Measurements from ENCODE around the gene ELP1. TPM values are rescaled to one million over a fixed set of nuclear protein-coding genes. Genes with fewer than 3 reads are reported as not detected.

Gene ELP1
- total and polyA plus RNA-seq, 2 donors (not counting 1 experiment from before 2014, with no cell fraction given) = 18.7 to 41.9 TPM

GRCh38 chr9:108910402-108910801, 23.5 kb downstream of the ELP1 start:
- H3K27me3 ChIP-seq (ENCODE audit: control insufficient read depth, insufficient read depth, low read length) = no peaks in the 10 kb centered on the region
- no peak overlapping the region for H2AFZ ChIP-seq (ENCODE audit: low read length)
- TF ChIP-seq EZH2 (IDR thresholded peaks at IDR 0.05; ENCODE audit: low read length, missing control alignments) (no peak), CTCF (conservative IDR thresholded peaks at IDR 0.05 in 1 of 2, IDR thresholded peaks at IDR 0.05 in 1 of 2; ENCODE audit: low read depth in 1 of 2, low read length in 2 of 2) (no peak)
- H3K36me3 ChIP-seq (ENCODE audit: control insufficient read depth, insufficient read depth, low read length) = peaks cover 6% of the 10 kb centered on the region
- H4K20me1 ChIP-seq (ENCODE audit: control insufficient read depth, extremely low read depth, insufficient read depth, low read length) = no peaks in the 10 kb centered on the region
- no peaks in the 10 kb centered on the region for H3K79me2 ChIP-seq (ENCODE audit: control insufficient read depth, insufficient read depth, low read length)
- DNase-seq (ENCODE audit: low read depth in 2 of 2) = no peak
- no peaks in the 10 kb centered on the region for H3K4me1 ChIP-seq (ENCODE audit: control insufficient read depth, extremely low read depth, insufficient read depth, low read length)
- H3K4me2 ChIP-seq (ENCODE audit: extremely low read depth, insufficient read depth, low read length) = no peak overlapping the region
- H3K27ac ChIP-seq (ENCODE audit: insufficient read depth, low read length) = no peak overlapping the region
- no peak overlapping the region for H3K4me3 ChIP-seq (replicated peaks in 1 of 4; ENCODE audit: control extremely low read depth in 1 of 4, insufficient read depth in 1 of 4, low read depth in 3 of 4, low read length in 4 of 4)
- H3K9ac ChIP-seq (ENCODE audit: insufficient read depth, low read length) = no peak overlapping the region
- no peaks in the 10 kb centered on the region for H3K9me3 ChIP-seq (ENCODE audit: control insufficient read depth, insufficient read depth, low read depth, low read length)

GRCh38 chr9:108905494-108905893, 28.4 kb downstream of the ELP1 start:
- Histone ChIP-seq H2AFZ (ENCODE audit: low read length) (no peak overlapping the region), H3K9me3 (ENCODE audit: control insufficient read depth, insufficient read depth, low read depth, low read length) (no peaks in the 10 kb centered on the region), H3K36me3 (ENCODE audit: control insufficient read depth, insufficient read depth, low read length) (peaks cover 11% of the 10 kb centered on the region)

GRCh38 chr9:108904161-108904560, 29.8 kb downstream of the ELP1 start:
- H4K20me1 ChIP-seq (ENCODE audit: control insufficient read depth, extremely low read depth, insufficient read depth, low read length) = no peaks in the 10 kb centered on the region
- no peak overlapping the region for H3K4me2 ChIP-seq (ENCODE audit: extremely low read depth, insufficient read depth, low read length)
- TF ChIP-seq EZH2 (IDR thresholded peaks at IDR 0.05; ENCODE audit: low read length, missing control alignments) (no peak), CTCF (conservative IDR thresholded peaks at IDR 0.05 in 1 of 2, IDR thresholded peaks at IDR 0.05 in 1 of 2; ENCODE audit: low read depth in 1 of 2, low read length in 2 of 2) (no peak)
- H3K9ac ChIP-seq (ENCODE audit: insufficient read depth, low read length) = no peak overlapping the region
- H3K36me3 ChIP-seq (ENCODE audit: control insufficient read depth, insufficient read depth, low read length) = peaks cover 11% of the 10 kb centered on the region
- H3K27ac ChIP-seq (ENCODE audit: insufficient read depth, low read length) = no peak overlapping the region
- no peak for DNase-seq (ENCODE audit: low read depth in 2 of 2)
- H3K9me3 ChIP-seq (ENCODE audit: control insufficient read depth, insufficient read depth, low read depth, low read length) = no peaks in the 10 kb centered on the region
- no peaks in the 10 kb centered on the region for H3K79me2 ChIP-seq (ENCODE audit: control insufficient read depth, insufficient read depth, low read length)
- H3K4me3 ChIP-seq (replicated peaks in 1 of 4; ENCODE audit: control extremely low read depth in 1 of 4, insufficient read depth in 1 of 4, low read depth in 3 of 4, low read length in 4 of 4) = no peak overlapping the region
- no peaks in the 10 kb centered on the region for H3K4me1 ChIP-seq (ENCODE audit: control insufficient read depth, extremely low read depth, insufficient read depth, low read length)
- no peak overlapping the region for H2AFZ ChIP-seq (ENCODE audit: low read length)
- no peaks in the 10 kb centered on the region for H3K27me3 ChIP-seq (ENCODE audit: control insufficient read depth, insufficient read depth, low read length)

More at GRCh38 chr9:108905494-108905893, 28.4 kb downstream of the ELP1 start:
- Histone ChIP-seq H3K79me2 (ENCODE audit: control insufficient read depth, insufficient read depth, low read length) (no peaks in the 10 kb centered on the region), H3K27me3 (ENCODE audit: control insufficient read depth, insufficient read depth, low read length) (no peaks in the 10 kb centered on the region), H3K27ac (ENCODE audit: insufficient read depth, low read length) (no peak overlapping the region), H3K4me2 (ENCODE audit: extremely low read depth, insufficient read depth, low read length) (no peak overlapping the region), H3K9ac (ENCODE audit: insufficient read depth, low read length) (no peak overlapping the region), H3K4me3 (replicated peaks in 1 of 4; ENCODE audit: control extremely low read depth in 1 of 4, insufficient read depth in 1 of 4, low read depth in 3 of 4, low read length in 4 of 4) (no peak overlapping the region), H4K20me1 (ENCODE audit: control insufficient read depth, extremely low read depth, insufficient read depth, low read length) (no peaks in the 10 kb centered on the region), H3K4me1 (ENCODE audit: control insufficient read depth, extremely low read depth, insufficient read depth, low read length) (no peaks in the 10 kb centered on the region)
- DNase-seq (ENCODE audit: low read depth in 2 of 2) = no peak
- TF ChIP-seq EZH2 (IDR thresholded peaks at IDR 0.05; ENCODE audit: low read length, missing control alignments) (no peak), CTCF (conservative IDR thresholded peaks at IDR 0.05 in 1 of 2, IDR thresholded peaks at IDR 0.05 in 1 of 2; ENCODE audit: low read depth in 1 of 2, low read length in 2 of 2) (no peak)

Data from fibroblast of lung (primary cell).